SK-N-MC (cell line): ENCODE data around the gene NLGN3.

ENCODE experiments used
- EZH2 ChIP-seq: fragments of 200-600 bp; sonication (generic); IDR thresholded peaks from one replicate; pipeline ENCODE4 v1.6.1; 2017; ENCODE audit warnings: antibody characterized with exemption
- FOXP2 ChIP-seq: optimal IDR thresholded peaks from 2 replicates; pipeline ENCODE3; 2011; ENCODE audit warnings: mild to moderate bottlenecking, moderate library complexity; ENCODE audit not compliant: insufficient read depth; ENCODE audit errors: extremely low read length, control extremely low read depth
- POLR2AphosphoS5 ChIP-seq: IDR thresholded peaks from 2 replicates; pipeline ENCODE4 v1.6.1; 2012; ENCODE audit warnings: mild to moderate bottlenecking, low read depth, low read length, borderline replicate concordance

- TF ChIP-seq EZH2 (no peak), POLR2AphosphoS5 (no peak), FOXP2 (no peak)
Measured at GRCh38 chrX:71166461-71166860, 21.8 kb downstream of the NLGN3 start.
